ENCODE data around the gene AMT. TPM values are rescaled to one million over a fixed set of nuclear protein-coding genes. Genes with fewer than 3 reads are reported as not detected.

Gene AMT
- total and polyA plus RNA-seq, 2 of the 13 experiments (the other 11 are each of a cell fraction or from before 2014, with no cell fraction given): 35.3 to 59.0 TPM

GRCh38 chr3:49470714-49471420 is 48.6 kb upstream of the AMT start (continued):
- TF ChIP-seq ZBTB46 (CRISPR knock-in tag; IDR thresholded peaks at IDR 0.05; ENCODE audit: borderline replicate concordance) (no peak), REPIN1 (CRISPR knock-in tag; IDR thresholded peaks at IDR 0.05; ENCODE audit: borderline replicate concordance, low read depth) (peak; percentile 1; the same call in 1 of the 2 replicates), MNT (IDR thresholded peaks at IDR 0.05) (no peak), ZNF749 (CRISPR knock-in tag; IDR thresholded peaks at IDR 0.05; ENCODE audit: borderline replicate concordance) (peak; percentile 3; the same call in 1 of the 2 replicates), RBM39 (IDR thresholded peaks at IDR 0.05; ENCODE audit: low read depth, low read length, poor library complexity, severe bottlenecking) (no peak), ZNF790 (CRISPR knock-in tag; IDR thresholded peaks at IDR 0.05; ENCODE audit: borderline replicate concordance) (no peak; the same call in 1 of the 2 replicates), RFX3 (CRISPR knock-in tag; IDR thresholded peaks at IDR 0.05) (no peak), KDM5A (IDR thresholded peaks at IDR 0.05; ENCODE audit: borderline replicate concordance, low read length) (peak; percentile 20; the same call in 1 of the 2 replicates), HCFC1 (IDR thresholded peaks at IDR 0.05; ENCODE audit: low read depth, low read length) (no peak), MLX (CRISPR knock-in tag; IDR thresholded peaks at IDR 0.05) (no peak), HIC2 (CRISPR knock-in tag; IDR thresholded peaks at IDR 0.05; ENCODE audit: low read depth) (no peak), PLRG1 (conservative IDR thresholded peaks at IDR 0.05) (no peak), ZNF367 (CRISPR knock-in tag; IDR thresholded peaks at IDR 0.05; ENCODE audit: borderline replicate concordance) (no peak), DNMT1 (CRISPR knock-in tag; IDR thresholded peaks at IDR 0.05) (no peak), ZNF768 (CRISPR knock-in tag; IDR thresholded peaks at IDR 0.05) (no peak), ZNF567 (CRISPR knock-in tag; IDR thresholded peaks at IDR 0.05; ENCODE audit: borderline replicate concordance) (no peak), KLF6 (CRISPR knock-in tag; IDR thresholded peaks at IDR 0.05) (no peak), ZNF512 (CRISPR knock-in tag; IDR thresholded peaks at IDR 0.05) (0 out of 2 replicates have a peak, but pooled peaks have one; percentile 12), ZNF451 (CRISPR knock-in tag; IDR thresholded peaks at IDR 0.05) (no peak), ATF5 (CRISPR knock-in tag; IDR thresholded peaks at IDR 0.05; ENCODE audit: low read depth) (no peak)

Data from HepG2 (cell line).